ENCODE results near the gene ROBO3.
A peak's percentile ranks its signal among the peaks of the same experiment; 100 is the strongest.

DNA sequence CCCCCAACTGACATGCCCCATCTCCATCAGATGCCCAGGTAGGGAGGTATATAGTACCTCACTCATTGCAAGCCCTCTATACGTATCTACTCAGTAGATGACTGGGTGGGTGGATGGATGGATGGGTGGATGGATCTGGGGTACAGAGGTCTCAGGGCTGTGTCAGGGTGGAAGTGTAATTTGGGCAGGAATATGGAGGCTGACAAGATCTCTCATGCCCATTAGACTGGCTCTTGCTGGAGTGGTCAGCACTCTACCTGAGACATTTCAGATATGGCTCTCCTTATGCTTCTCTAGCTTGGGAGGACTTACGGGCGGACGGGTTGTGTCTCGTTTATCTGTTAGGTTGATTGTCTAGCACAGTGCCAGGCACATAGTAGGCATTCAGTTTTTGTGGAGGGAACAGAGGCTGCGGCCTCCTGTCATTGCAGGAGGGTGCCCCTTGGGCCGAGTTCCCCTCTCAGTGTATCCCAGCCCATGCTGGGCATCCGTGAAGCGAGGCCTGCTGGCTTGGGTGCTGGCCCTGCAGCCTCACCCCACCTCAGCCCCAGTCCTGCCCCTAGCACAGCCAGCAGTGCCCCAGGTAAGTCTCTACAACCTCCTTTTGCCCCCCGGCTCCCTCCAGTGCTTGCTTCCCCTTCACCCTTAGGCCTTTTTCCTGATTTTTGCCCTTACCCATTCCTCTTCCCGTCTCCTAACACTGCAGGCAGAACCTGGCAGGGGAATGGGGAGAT is 13.7 kb downstream of the ROBO3 start:
- TF ChIP-seq, protein P1, sequence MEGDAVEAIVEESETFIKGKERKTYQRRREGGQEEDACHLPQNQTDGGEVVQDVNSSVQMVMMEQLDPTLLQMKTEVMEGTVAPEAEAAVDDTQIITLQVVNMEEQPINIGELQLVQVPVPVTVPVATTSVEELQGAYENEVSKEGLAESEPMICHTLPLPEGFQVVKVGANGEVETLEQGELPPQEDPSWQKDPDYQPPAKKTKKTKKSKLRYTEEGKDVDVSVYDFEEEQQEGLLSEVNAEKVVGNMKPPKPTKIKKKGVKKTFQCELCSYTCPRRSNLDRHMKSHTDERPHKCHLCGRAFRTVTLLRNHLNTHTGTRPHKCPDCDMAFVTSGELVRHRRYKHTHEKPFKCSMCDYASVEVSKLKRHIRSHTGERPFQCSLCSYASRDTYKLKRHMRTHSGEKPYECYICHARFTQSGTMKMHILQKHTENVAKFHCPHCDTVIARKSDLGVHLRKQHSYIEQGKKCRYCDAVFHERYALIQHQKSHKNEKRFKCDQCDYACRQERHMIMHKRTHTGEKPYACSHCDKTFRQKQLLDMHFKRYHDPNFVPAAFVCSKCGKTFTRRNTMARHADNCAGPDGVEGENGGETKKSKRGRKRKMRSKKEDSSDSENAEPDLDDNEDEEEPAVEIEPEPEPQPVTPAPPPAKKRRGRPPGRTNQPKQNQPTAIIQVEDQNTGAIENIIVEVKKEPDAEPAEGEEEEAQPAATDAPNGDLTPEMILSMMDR (IDR thresholded peaks at IDR 0.05 in 8 of 11, conservative IDR thresholded peaks at IDR 0.05 in 3 of 11) = no peak
- TF ChIP-seq POLR2AphosphoS5 (IDR thresholded peaks at IDR 0.05) (peak in 2 of 3 donors; percentile 28 to 39), POLR2A (IDR thresholded peaks at IDR 0.05) (no peak)

Data from spleen (tissue), 7 donors.